GDM1 (cell line): ENCODE measurements around the gene SP3.

Experiments used
- DNase-seq: peaks from one replicate; lab custom pipeline; 2025; lab: John Stamatoyannopoulos, UW

The SP3 gene

DNA sequence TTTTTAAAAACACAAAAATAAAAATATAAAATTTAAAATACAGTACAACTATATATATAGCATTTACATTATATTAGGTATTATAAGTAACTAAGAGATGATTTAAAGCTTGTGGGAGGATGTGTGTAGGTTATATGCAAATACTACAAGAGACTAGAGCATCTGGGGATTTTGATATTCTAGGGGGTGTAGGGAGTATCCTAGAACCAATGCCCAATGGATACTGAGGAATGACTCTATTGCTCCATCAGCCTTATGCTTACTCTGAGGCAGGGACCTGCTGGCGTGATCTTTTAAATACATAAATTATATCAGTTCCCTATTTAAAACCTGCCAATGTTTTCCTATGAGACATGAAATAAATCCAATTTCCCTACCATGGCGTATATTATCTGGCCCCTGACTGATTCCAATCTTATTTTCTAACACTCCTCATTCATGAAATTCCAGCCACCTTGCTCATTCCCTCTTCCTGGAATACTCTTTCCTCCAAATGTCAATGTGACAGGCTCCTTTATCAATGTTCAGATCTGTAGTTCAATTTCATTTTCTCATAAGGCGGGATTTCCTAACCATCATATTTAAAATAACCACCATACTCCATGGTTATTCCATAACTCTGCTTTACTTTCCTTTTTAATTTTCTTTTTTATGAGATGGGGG, 22.2 kb downstream of the SP3 start:
- no peak for DNase-seq

DNA sequence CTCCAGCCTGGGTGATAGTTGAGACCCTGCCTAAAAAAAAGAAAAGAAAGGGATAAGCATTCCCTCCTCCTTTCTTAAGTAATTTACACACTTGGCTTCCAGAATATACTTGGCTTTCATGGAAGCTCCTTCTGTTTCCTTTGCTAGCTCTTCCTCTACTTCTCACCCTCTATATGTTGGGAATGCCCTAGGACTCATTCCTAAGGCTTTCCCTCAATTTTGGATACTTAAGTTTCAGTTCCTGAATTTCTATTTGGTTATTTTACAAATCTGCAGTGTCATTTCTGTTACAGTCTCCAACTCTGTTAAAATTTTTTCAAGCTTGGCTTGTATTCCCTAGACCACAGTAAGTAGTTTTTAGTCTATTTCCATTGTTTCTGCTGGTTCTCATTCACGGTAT, 23.6 kb downstream of the SP3 start:
- DNase-seq: no peak

DNA sequence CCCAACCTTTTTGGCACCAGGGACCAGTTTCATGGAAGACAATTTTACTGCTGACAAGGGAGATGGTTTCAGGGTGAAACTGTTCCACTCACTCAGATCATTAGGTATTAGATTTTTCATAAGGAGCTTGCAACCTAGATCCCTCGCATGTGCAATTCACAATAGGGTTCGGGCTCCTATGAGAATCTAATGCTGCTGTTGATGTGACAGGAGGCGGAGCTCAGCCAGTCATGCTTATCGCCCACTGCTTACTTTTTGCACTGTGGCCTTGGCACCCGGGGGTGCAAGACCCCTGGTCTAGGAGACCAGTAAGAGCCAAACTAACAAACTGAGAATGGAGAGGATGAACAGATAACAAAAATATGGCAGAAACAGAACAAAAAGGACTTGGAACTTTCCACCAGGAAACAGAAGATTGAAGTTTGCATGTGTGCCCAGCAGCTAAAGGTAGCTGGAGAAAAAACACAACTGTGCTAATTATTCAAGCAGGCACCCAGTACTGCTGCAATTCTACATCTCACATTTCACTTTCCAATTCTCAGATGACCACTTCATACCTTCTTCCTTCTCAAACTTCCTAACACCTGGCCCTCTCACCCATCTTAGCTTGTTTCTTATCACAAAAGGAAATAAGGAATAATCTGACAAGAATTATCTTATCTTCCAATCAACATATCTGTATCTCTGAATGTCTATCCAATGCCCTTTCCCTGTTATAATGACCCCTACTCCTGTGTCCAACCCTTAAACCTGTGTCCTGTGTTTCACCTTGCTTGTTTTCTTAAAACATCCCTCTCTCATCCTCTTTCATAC, 24.8 kb downstream of the SP3 start:
- no peak for DNase-seq

DNA sequence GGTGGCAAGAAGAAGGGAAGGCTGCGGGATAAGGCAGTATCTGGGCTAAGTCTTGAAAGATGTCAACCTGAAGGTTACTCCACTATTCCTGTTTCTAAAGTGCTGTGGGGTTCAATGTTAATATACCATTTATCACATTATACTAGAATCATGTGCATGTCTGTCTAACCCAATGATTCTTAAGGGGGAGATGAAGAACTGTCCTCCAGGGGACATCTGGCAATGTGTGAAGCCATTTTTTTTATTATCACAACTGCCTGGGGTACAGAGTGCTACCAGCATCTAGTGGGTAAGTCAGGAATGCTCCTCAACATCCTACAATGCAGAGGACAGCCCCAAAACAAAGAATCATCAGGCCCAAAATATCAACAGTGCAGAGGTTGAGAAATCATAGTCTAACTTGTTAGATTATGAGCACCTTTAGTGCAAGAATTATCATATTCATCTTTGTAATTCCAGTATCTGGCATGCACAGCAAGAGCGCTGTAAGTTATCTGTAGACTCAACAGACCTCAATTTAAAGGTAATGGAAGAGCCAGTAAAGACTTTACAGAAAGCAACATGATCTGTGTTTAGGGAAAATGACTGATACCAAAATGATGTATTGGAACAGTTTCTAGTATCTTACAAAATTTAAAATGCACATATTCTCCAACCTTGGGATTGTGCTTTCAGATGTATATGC, 26.3 kb downstream of the SP3 start:
- no peak for DNase-seq

DNA sequence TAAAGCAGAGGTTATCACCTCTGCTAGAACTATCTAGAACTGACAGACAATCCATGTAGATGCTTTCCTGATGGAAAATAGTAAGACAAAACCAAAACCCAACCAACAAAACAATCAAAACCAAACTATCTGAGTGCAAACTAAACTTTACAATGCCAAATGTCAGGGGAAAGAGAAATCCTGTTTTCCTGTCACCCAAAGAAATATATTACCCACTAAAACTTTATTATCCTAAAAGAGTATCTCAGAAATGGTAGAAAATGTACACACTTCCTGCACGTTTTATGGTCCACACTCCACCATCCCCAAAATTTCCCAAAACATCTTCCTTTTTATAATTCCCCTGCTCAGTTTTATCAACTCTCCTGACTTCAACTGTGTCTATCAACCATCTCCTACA, 29.9 kb downstream of the SP3 start:
- no peak for DNase-seq

DNA sequence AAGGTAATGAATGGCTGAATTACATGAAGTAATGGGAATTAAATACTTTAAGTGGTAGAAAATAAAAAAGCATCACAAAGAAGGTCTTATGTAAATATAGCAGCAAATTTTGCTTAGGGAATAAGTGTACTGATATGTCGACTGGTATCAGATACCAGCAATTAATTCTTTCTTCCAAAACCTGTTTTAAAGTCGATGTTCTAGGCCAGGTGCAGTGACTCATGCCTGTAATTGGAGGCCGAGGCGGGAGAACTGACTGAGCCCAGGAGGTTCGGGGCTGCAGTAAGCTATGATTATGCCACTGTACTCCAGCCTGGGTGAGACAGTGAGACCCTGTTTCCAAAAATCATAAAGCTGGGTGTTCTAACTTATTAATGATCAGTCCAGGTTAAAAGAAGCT, 30.3 kb downstream of the SP3 start:
- DNase-seq: no peak

DNA sequence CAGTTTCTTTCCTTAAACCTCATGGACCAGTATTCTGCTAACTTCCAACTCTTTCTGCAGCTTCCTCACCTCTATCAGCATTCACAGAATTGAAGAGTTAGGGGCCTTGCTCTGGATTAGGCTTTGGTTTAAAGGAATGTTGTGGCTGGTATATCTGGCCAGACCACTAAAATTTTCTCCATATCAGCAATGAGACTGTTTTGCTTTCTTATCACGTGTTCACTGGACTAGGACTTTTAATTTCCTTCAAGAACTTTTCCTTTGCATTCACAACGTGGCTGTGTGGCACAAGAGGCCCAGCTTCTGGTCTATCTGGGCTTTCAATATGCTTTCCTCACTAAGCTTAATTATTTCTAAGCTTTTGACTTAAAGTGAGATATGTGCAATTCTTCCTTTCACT, 33.4 kb downstream of the SP3 start:
- DNase-seq: no peak

DNA sequence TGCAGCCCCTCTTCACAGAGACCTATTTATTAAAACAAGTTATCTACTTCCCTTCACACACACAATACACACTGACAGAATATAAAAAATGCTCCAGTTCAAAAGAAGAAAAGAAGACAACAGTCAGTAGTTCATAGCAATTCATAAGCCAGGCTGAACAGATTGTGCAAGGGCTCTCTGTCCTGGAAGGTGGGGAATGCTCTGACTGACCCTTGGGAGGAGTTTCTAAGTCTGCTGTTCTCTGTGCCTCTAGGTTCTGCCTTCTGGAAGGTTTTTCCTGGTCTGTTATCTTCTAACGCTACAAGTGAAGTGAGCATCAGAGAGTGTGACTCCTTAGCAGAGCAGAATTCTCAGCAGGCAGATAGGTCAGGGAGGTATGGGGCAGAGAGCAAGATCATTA, 35.7 kb downstream of the SP3 start:
- DNase-seq: no peak

DNA sequence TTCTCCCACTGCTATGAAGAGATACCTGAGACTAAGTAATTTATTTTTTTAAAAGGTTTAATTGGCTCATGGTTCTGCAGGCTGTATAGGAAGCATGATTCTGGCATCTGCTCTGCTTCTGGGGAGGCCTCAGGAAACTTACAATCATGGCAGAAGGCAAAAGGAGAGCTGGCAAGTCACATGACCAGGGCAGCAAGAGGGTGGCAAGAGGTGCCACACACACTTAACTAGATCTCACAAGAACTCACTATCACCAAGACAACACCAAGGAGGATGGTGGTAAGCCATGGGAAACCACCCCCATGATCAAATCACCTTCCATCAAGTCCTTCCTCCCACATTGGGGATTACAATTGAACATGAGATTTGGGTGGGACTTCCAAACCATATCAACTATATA, 38.3 kb downstream of the SP3 start:
- no peak for DNase-seq

DNA sequence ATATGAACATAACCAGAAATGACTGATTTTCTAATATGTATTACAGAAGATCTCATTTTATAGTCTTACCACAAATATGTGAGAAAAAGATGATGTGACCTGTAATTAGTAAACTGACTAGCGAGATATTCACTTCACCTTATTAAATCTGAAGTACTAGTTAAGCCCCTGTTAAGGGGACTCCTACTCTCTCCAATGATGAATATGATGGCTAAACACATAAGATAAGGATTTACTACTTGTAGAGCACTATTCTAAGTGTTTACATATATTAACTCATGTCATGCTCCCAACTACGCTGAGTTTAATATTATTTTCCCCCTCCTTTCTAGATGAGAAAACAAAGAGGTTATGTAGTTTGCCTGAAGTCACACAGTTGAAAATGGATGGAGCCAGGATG, 40.9 kb downstream of the SP3 start:
- DNase-seq: no peak

DNA sequence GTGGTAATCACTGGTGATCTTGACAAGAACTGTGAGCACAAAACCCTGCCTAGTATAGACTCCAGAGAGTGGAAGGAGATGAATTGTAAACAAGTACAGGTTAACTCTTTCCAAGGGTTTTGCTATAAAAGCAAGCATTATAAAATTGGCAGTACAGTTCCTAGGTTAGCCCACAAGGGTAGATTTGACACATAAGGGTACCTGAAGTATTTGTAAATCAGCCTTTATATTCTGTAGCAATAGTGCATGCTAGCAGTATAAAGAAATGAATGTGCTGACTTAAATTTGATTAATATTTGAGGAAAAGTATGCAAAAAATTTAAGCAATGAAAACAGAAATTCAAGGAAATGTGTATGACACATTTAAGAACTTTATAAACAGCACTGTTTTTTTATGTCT, 42.4 kb downstream of the SP3 start:
- no peak for DNase-seq

DNA sequence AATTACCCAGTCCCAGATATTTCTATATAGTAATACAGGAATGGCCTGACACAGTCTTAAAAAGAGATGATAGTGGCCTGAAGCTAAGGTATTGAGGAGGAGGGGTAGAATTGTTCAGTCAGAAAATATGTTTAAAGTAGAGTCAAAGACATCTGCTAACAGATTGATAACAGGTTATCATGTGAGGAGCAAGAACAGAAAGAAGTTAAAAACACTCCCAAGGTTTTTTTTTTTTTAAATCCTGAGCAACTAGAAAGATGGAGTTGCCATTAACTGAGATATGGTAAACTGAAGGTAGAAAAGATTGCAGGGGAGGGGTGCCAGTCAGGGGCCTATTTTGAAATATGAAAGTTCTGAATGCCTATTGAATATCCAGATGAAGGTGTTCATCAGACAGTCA, 43.1 kb downstream of the SP3 start:
- DNase-seq: no peak

DNA sequence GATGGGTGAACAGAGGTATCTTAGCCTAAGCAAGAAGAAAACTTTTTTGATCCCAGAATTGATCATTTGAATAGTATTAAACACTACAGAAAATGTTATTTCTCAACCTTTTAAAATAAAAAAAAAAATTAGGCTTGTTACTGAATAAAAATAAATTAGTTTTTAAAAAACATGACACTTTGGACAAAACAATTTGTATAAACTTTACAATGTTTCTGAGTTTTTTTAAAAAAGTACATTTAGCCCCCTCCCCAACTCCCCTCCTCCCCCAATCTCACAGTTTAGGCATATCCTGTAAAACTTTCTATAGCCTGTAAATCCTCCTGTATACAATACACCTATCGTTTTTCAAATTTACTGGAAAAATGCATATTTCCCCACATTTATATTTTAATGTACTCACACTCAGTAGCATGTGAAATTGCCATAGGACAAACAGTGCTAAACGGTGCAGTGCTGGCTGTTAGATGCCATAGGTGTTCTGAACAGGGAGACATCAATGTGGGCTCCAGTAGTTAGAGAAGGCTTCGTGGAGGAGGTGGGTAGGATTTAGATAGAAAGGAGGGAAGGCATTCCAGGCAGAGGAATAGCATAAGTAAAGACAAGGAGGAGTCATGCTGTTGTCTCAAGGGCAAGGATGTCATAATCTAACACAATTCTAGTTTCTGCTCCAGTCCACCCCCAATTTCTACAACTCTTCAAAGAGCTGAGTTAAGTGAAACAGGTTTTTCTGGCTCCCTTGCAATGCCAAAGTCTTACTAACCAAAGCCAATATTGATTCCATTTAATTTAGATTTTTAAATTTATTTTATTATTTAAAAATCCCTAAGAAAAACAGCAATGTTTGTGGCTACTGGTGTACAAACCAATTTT, 50.9 kb downstream of the SP3 start:
- DNase-seq: no peak

DNA sequence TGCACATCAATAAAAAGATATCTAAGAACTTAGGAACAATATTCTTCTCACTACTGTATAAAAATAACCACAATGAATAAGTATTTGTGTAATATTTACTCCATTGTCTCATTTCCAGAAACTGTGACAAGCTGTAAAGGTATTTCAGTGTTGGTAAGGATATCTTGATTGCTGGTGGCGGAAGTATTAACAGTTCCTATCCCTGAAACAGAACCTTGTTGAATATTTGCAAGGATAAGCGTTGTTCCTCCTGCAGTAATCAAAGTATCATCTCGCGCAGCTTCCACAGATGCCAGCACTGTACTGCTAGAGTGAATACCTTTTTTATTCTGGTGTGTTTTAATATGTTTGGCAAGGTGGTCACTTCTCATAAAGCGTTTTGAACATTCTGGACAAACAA, 55.3 kb downstream of the SP3 start:
- no peak for DNase-seq

DNA sequence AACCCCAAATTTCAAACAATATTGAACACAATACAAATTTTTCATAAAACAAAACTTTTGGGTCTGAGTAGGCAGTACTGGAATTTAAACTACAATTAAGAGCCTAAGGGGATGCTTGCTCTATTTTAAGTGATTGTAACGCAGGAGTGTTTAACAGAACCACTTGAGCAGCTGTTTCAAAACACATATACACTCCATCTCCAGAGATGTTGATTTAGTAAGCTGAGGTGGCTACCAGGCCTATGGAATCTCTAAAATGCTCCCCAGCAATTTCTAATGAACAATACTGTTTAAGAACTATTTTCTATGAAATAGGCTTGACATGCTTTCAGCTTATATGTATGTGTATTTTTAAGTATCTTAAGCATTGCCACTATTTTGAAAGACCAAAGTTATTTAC, 58.5 kb downstream of the SP3 start:
- DNase-seq: no peak

DNA sequence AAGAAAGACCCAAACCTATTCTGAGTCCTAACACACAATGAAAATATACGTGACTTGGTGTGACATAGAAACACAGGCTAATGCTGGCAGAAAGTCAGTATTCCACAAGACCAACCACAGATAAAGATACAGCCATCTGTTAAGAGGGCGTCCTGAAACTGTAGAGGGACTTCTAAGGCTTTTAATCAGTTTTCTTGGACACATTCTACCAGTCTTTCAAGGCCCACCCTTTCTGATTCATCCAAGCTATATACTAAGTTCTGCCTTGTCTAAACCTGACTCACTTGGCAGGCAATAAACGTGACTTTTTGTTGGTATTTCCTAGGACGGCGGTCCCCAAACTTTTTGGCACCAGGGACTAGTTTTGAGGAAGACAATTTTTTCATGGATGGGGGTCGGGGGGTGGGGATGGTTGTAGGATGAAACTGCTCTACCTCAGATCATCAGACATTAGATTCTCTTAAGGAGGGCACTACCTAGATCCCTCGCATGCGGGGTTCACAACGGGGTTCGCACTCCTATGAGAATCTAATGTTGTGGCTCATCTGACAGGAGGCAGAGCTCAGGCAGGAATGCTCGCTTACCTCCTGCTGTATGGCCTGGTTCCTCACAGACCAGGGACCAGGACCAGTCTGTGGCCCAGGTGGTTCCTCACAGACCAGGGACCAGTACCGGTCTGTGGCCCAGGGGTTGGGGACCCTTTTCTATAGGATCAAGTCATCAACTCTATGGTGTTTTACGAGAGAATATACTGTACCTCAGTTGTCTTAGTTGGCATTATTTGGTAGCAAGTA, 61.4 kb downstream of the SP3 start:
- no peak for DNase-seq

DNA sequence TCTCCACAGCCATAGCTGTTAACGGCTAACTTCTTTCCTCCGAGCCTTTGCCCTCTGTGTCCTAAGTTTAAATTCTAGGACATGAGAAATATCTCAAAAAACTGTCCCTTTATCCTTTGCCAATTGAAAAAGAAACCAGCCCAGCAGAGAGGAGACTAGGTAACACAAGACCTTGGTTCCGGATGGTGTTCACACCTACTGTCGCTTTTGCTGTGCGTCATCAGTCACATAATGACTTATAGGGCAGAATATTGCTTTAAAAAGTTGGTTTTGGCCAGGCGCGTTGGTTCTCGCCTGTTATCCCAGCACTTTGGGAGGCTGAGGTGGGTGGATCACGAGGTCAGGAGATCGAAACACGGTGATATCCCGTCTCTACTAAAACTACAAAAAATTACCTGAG, 66.2 kb downstream of the SP3 start:
- no peak for DNase-seq

DNA sequence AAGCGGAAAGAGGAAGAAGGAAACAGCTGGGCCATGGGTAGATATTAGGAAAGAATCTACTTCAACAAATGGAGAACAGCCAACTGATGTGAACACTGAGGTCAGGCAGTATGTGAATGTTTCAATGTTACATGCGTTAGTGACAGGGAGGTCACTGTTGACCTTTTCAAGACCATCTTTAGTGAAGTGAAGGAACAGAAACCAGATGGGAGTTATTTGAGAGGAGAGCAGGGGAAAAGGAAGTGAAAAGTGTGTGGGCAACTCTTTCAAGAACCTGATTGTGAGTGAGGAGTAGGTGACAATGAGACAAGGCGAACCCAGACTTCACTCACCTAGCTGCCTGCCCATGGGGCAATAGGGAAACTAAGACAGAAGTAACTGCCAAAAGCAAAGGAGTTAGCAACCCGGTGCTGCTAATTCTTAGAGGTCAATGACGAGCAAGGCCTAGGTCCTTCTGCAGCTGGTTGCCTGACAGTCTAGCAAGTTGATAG, 67.0 kb downstream of the SP3 start:
- no peak for DNase-seq

DNA sequence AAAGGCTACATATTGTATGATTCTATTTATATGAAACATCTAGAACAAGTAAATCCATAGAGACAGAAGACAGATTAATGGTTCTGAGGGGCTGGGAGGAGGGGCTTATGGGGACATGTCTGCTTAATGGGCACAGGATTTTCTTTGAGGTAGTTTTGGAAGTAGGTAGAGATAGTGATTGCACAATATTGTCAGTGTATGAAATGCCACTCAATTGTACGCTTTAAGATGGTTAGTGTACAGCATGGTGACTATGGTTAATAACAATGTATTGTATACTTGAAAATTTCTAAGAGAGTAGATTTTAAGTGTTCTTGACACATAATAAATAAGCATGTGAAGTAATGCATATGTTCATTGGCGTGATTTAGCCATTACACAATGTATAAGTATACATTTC, 68.4 kb downstream of the SP3 start:
- DNase-seq: no peak

DNA sequence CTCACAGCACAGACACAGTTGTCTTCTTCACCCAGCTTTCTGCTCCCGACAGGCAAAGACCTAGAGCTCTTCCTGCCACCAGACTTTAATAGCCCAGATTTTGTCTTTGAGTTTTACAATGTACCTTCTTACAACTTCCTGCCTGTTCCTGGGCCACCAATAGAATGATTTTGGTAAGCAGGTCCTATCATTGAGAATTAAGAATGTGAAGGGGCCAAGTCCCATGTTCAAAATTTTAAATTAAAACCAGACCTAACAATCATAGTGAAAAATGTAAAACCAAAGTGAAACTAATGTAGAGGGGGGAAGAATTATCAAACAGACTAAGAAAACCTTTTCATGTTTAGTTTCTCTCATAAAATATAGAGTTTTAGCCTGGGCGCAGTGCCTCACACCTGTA, 72.8 kb downstream of the SP3 start:
- no peak for DNase-seq

DNA sequence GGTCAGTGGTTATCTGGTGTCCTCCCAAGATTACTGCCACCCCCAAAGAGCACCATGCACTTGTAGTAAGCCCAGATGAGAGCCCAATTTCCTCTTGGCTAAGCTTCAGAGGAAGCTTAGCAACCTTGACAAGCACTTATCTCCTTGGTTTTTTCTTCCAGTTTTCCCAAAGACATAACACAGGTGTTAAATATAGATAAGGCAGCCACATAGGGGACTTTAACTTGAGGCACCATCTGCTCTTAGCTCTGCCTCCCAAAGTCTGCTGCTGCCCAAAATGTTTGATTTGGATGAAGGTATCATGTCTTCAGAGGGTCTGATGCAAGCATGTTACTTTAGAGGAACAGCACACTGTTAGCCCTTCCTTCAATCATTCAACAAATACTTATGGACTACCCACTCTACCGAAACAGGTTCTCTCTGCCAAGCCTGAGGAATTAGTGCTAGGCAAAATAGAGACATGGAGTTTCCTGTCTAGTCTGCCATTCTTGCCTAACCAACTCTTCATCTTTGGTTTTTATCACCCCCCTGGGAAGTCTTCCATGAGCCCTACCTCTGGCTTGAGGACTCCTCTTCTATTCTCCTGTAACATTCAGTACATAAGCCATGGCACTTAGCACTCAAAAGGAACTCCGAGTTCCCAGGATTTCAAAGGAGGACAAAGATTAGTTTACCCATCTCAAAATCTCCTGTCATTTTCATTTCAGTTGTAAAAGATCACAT, 73.7 kb downstream of the SP3 start:
- no peak for DNase-seq
